HTR-8/SVneo (cell line): ENCODE measurements around the gene DBNL.

ENCODE experiments used
- DNase-seq: peaks from one replicate; pipeline ENCODE4 v3.0.0; 2011; ENCODE audit warnings: low spot score, mixed read lengths; ENCODE audit not compliant: insufficient read length
- FAIRE-seq: peaks from 2 replicates; lab custom pipeline; 2011; peaks lifted over from hg19 to GRCh38; lab: Jason Lieb, UNC

The DBNL gene

GRCh38 chr7:44105832-44106231, 61.3 kb downstream of the DBNL start:
- FAIRE-seq (no peak), DNase-seq (no peak)

- FAIRE-seq = no peak
- no peak for DNase-seq
Observed at GRCh38 chr7:44106311-44107065, 62.0 kb downstream of the DBNL start.

GRCh38 chr7:44107116-44107960, 62.8 kb downstream of the DBNL start:
- FAIRE-seq (no peak), DNase-seq (no peak)

GRCh38 chr7:44107961-44108767, 63.7 kb downstream of the DBNL start:
- FAIRE-seq (no peak), DNase-seq (no peak)

- DNase-seq = no peak
- no peak for FAIRE-seq
Observed at GRCh38 chr7:44108768-44109750, 64.6 kb downstream of the DBNL start.

- FAIRE-seq (no peak), DNase-seq (no peak)
Observed at GRCh38 chr7:44109991-44110390, 65.5 kb downstream of the DBNL start.

- DNase-seq = no peak
- FAIRE-seq = no peak
Observed at GRCh38 chr7:44110719-44111635, 66.5 kb downstream of the DBNL start.
